Measurements from ENCODE around the gene DBNDD1. TPM values are rescaled to one million over a fixed set of nuclear protein-coding genes. Genes with fewer than 3 reads are reported as not detected.
A peak's percentile ranks its signal among the peaks of the same experiment; 100 is the strongest.
"Not testable (repeated sequence)": the region's sequence is repeated elsewhere in the genome, so short reads cannot be mapped to it uniquely, and the experiment has no call there.

DBNDD1 gene, protein sequence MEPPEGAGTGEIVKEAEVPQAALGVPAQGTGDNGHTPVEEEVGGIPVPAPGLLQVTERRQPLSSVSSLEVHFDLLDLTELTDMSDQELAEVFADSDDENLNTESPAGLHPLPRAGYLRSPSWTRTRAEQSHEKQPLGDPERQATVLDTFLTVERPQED
- total RNA-seq: 1 to 10 TPM in 3 of 4 donors, not detected in 1; 1.4 to 5.0 (median 3.5) TPM

GRCh38 chr16:90018652-90019542, at the start of gene DBNDD1:
Gene DBNDD1 (minus strand): TSS chr16:90019456. CDS start chr16:90019341, 115 bp downstream.
- TF ChIP-seq CTCF (IDR thresholded peaks at IDR 0.05): no peak
- peak; percentile 26 for ATAC-seq (ENCODE audit: low FRiP score)
- DNase-seq (ENCODE audit: low spot score): no peak

- ATAC-seq (ENCODE audit: low FRiP score): no peak
- no peak for TF ChIP-seq CTCF (IDR thresholded peaks at IDR 0.05)
- DNase-seq (ENCODE audit: low spot score): no peak
These were observed 42.2 kb upstream of the DBNDD1 start for GRCh38 chr16:90061437-90061836.

GRCh38 chr16:90057738-90058173, 38.5 kb upstream of the DBNDD1 start:
- no peak for TF ChIP-seq CTCF (IDR thresholded peaks at IDR 0.05)
- ATAC-seq (ENCODE audit: low FRiP score) (peak; percentile 37), DNase-seq (ENCODE audit: low spot score) (no peak)

DNA sequence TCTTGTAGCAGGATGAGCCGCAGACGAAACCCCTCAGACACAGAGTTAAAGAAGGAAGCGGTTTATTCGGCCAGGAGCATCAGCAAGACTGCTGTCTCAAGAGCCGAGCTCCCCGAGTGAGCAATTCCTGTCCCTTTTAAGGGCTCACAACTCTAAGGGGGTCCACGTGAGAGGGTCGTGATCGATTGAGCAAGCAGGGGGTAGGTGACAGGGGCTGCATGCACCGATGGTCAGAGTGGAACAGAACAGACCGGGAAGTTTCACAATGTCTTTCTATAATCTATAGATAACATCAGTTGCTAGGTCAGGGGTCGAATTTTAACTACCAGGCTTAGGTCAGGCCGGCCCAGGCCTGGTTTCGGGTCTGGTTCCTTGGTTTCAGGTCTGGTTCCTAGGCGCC, 37.3 kb upstream of the DBNDD1 start:
- DNase-seq (ENCODE audit: low spot score); ATAC-seq (ENCODE audit: low FRiP score): not testable (repeated sequence)

DNA sequence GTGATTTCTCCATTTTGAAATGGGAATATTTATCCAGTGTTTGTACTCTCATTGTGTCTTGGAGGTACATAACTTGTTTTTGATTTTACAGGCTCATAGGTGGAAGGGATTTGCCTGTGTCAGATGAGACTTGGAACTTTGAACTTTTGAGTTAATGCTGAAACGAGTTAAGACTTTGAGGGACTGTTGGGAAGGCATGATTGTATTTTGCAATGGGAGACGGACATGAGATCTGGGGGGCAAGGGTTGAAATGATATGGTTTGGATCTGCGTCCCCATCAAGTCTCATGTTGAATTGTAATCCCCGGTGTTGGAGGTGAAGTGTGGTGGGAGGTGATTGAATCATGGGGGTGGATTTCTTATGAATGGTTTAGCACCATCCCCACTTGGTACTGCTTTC, 36.1 kb upstream of the DBNDD1 start:
- TF ChIP-seq CTCF (IDR thresholded peaks at IDR 0.05): no peak
- DNase-seq (ENCODE audit: low spot score): no peak
- ATAC-seq (ENCODE audit: low FRiP score): no peak

GRCh38 chr16:90054554-90054953, 35.3 kb upstream of the DBNDD1 start:
- DNase-seq (ENCODE audit: low spot score) (no peak), ATAC-seq (ENCODE audit: low FRiP score) (no peak)
- TF ChIP-seq CTCF (IDR thresholded peaks at IDR 0.05): no peak

- DNase-seq (ENCODE audit: low spot score): no peak
- no peak for ATAC-seq (ENCODE audit: low FRiP score)
These were observed 34.7 kb upstream of the DBNDD1 start for GRCh38 chr16:90053902-90054500.

More at GRCh38 chr16:90053902-90054500, 34.7 kb upstream of the DBNDD1 start:
- no peak for TF ChIP-seq CTCF (IDR thresholded peaks at IDR 0.05)

Data from omental fat pad (tissue), 4 donors.